DOHH2 (cell line): ENCODE data around the gene THYN1.

Experiments used
- CTCF ChIP-seq: fragments of 200-600 bp; sonication (generic); IDR thresholded peaks from one replicate; pipeline ENCODE4 v1.5.1; 2014; ENCODE audit warnings: antibody characterized with exemption, mild to moderate bottlenecking, low read depth, low read length; ENCODE audit not compliant: poor library complexity, severe bottlenecking
- EZH2phosphoT487 ChIP-seq: fragments of 200-600 bp; sonication (generic); IDR thresholded peaks from 2 replicates; pipeline ENCODE4 v1.6.1; 2017; ENCODE audit warnings: borderline replicate concordance, mild to moderate bottlenecking, antibody characterized with exemption, low read length, moderate library complexity, mixed read lengths

- TF ChIP-seq CTCF, result no peak
- no peak for TF ChIP-seq EZH2phosphoT487
These were observed 38.0 kb upstream of the THYN1 start for GRCh38 chr11:134291196-134291595.
